Measurements from ENCODE around the gene ARHGAP42. TPM values are rescaled to one million over a fixed set of nuclear protein-coding genes. Genes with fewer than 3 reads are reported as not detected.

Gene ARHGAP42
- total and polyA plus RNA-seq, 10 of the 15 experiments (the other 5 are each of a cell fraction or from before 2014, with no cell fraction given) = 1.8 to 6.3 (median 3.2) TPM

- no peak for TF ChIP-seq CUX1 (IDR thresholded peaks at IDR 0.05; ENCODE audit: insufficient replicate concordance, low read depth, low read length)
Observed at GRCh38 chr11:100719809-100720221, 32.7 kb downstream of the ARHGAP42 start (continued).

GRCh38 chr11:100726680-100727079, 39.6 kb downstream of the ARHGAP42 start:
- intact Hi-C loops (cut with micrococcal nuclease; ENCODE audit: unreplicated experiment) (no loop called here), in situ Hi-C loops (cut with MboI) (no loop called here)
- Histone ChIP-seq H3K9me3 (replicated peaks; ENCODE audit: control insufficient read depth, insufficient read depth, low read length) (no peaks in the 10 kb centered on the region), H3K79me2 (ENCODE audit: control insufficient read depth, insufficient read depth, low read length) (no peaks in the 10 kb centered on the region), H3K36me3 (ENCODE audit: control insufficient read depth in 2 of 2, insufficient read depth in 2 of 2, low read length in 1 of 2) (no peaks in the 10 kb centered on the region), H3K4me1 (ENCODE audit: control insufficient read depth, insufficient read depth, low read length) (no peaks in the 10 kb centered on the region), H3K4me3 (no peak overlapping the region), H3K9ac (ENCODE audit: control insufficient read depth, insufficient read depth, low read length) (no peak overlapping the region), H2AFZ (ENCODE audit: control insufficient read depth, low read depth, low read length) (no peak overlapping the region), H4K20me1 (ENCODE audit: control insufficient read depth, insufficient read depth) (no peaks in the 10 kb centered on the region; the same call in 1 of the 2 replicates), H3K27ac (ENCODE audit: control insufficient read depth, insufficient read depth) (no peak overlapping the region), H3K4me2 (ENCODE audit: control insufficient read depth, insufficient read depth) (no peak overlapping the region), H3K27me3 (replicated peaks in 1 of 2; ENCODE audit: control insufficient read depth in 2 of 2, insufficient read depth in 2 of 2, low read length in 1 of 2) (no peaks in the 10 kb centered on the region)
- ChIA-PET RAD21 (ENCODE audit: unreplicated experiment) (no interaction called here), CTCF (interaction anchor here (0.6 kb wide), 2 partner anchors 71 to 80 kb away, joined by 3 to 4 read pairs; no protein-coding TSS in a partner anchor), SMC1A (ENCODE audit: uncharacterized antibody, unreplicated experiment) (no interaction called here), POLR2A (interaction anchor here (0.5 kb wide), 1 partner anchor 36 kb away, joined by 3 read pairs; no protein-coding TSS in a partner anchor)
- WGBS (ENCODE audit: insufficient coverage, insufficient replicate concordance, low lambda C conversion rate, missing lambda C conversion rate) = 88% methylated on average over 1 of the region's 1 CpG
- DNase-seq (ENCODE audit: low read depth, low spot score) (no peak), ATAC-seq (no peak), FAIRE-seq (no peak)
- no TSS peak for BruUV-seq (replicated peaks)
- TF ChIP-seq SUZ12 (IDR thresholded peaks at IDR 0.05; ENCODE audit: unreplicated experiment) (no peak), ELK1 (IDR thresholded peaks at IDR 0.05; ENCODE audit: low read depth, low read length) (no peak), PBX3 (IDR thresholded peaks at IDR 0.05; ENCODE audit: insufficient replicate concordance, low read depth, low read length) (no peak), ASH2L (IDR thresholded peaks at IDR 0.05; ENCODE audit: borderline replicate concordance, low read depth) (no peak), YBX1 (IDR thresholded peaks at IDR 0.05) (no peak), POLR2A (IDR thresholded peaks at IDR 0.05; ENCODE audit: low read depth, low read length) (no peak), NR2F1 (conservative IDR thresholded peaks at IDR 0.05) (no peak), RAD21 (IDR thresholded peaks at IDR 0.05; ENCODE audit: insufficient read depth, low read depth, low read length) (no peak), LARP7 (IDR thresholded peaks at IDR 0.05) (no peak), SMAD1 (IDR thresholded peaks at IDR 0.05; ENCODE audit: low read depth, partially characterized antibody) (no peak), SMC3 (IDR thresholded peaks at IDR 0.05; ENCODE audit: borderline replicate concordance, low read length) (no peak), SIX5 (IDR thresholded peaks at IDR 0.05; ENCODE audit: low read depth, low read length, severe bottlenecking) (no peak), FOXM1 (IDR thresholded peaks at IDR 0.05; ENCODE audit: low read depth, low read length) (no peak), ZZZ3 (IDR thresholded peaks at IDR 0.05; ENCODE audit: control insufficient read depth, insufficient read length, low read depth) (no peak), NFYB (IDR thresholded peaks at IDR 0.05; ENCODE audit: insufficient read depth, low read depth, low read length) (no peak), DPF2 (IDR thresholded peaks at IDR 0.05) (no peak)

Data from GM12878 (cell line).